Germinal center (tissue), 1 donor: ENCODE results near the gene ZNF787.
"Not testable (repeated sequence)": the region's sequence is repeated elsewhere in the genome, so short reads cannot be mapped to it uniquely, and the experiment has no call there.

Source experiments
- DNase-seq: peaks from one replicate; pipeline ENCODE4 v3.0.0; 2012; ENCODE audit warnings: mixed read lengths, low spot score

The ZNF787 gene

GRCh38 chr19:56121180-56122167, at the start of gene ZNF787:
Gene ZNF787, minus strand, starts transcription at chr19:56121295. Its CDS starts 18,078 bp downstream, at chr19:56103217.
- DNase-seq, result peak; percentile 98

GRCh38 chr19:56170261-56170660, 49.2 kb upstream of the ZNF787 start:
- DNase-seq, result no peak

- no peak for DNase-seq
Measured at GRCh38 chr19:56167064-56167578, 46.0 kb upstream of the ZNF787 start.

- no peak for DNase-seq
Measured at GRCh38 chr19:56163097-56163496, 42.0 kb upstream of the ZNF787 start.

GRCh38 chr19:56162258-56162657, 41.2 kb upstream of the ZNF787 start:
- DNase-seq, result no peak

- DNase-seq, result no peak
Measured at GRCh38 chr19:56161534-56161933, 40.4 kb upstream of the ZNF787 start.

GRCh38 chr19:56159622-56160271, 38.7 kb upstream of the ZNF787 start:
- no peak for DNase-seq

GRCh38 chr19:56159009-56159559, 38.0 kb upstream of the ZNF787 start:
- DNase-seq, result no peak

GRCh38 chr19:56158170-56158757, 37.2 kb upstream of the ZNF787 start:
- no peak for DNase-seq

- no peak for DNase-seq
Measured at GRCh38 chr19:56156768-56157167, 35.7 kb upstream of the ZNF787 start.

GRCh38 chr19:56155124-56155687, 34.1 kb upstream of the ZNF787 start:
- no peak for DNase-seq

- no peak for DNase-seq
Measured at GRCh38 chr19:56153507-56153906, 32.4 kb upstream of the ZNF787 start.

GRCh38 chr19:56152644-56153043, 31.5 kb upstream of the ZNF787 start:
- no peak for DNase-seq

- no peak for DNase-seq
Measured at GRCh38 chr19:56150358-56150757, 29.3 kb upstream of the ZNF787 start.

- DNase-seq, result no peak
Measured at GRCh38 chr19:56149656-56150038, 28.6 kb upstream of the ZNF787 start.

- DNase-seq, result not testable (repeated sequence)
Measured at GRCh38 chr19:56148955-56149655, 28.0 kb upstream of the ZNF787 start.

- DNase-seq, result no peak
Measured at GRCh38 chr19:56148096-56148495, 27.0 kb upstream of the ZNF787 start.

- DNase-seq, result no peak
Measured at GRCh38 chr19:56147307-56147706, 26.2 kb upstream of the ZNF787 start.

GRCh38 chr19:56146904-56147303, 25.8 kb upstream of the ZNF787 start:
- DNase-seq, result no peak

- DNase-seq, result no peak
Measured at GRCh38 chr19:56145698-56146097, 24.6 kb upstream of the ZNF787 start.

- no peak for DNase-seq
Measured at GRCh38 chr19:56144831-56145230, 23.7 kb upstream of the ZNF787 start.
